Esophagus squamous epithelium (tissue), 5 donors: Measurements from ENCODE around the gene SLC12A7. TPM values are rescaled to one million over a fixed set of nuclear protein-coding genes. Genes with fewer than 3 reads are reported as not detected.
"Not testable (repeated sequence)": the region's sequence is repeated elsewhere in the genome, so short reads cannot be mapped to it uniquely, and the experiment has no call there.

ENCODE experiments used
- DNase-seq: peaks from one replicate; lab custom pipeline; 2025; lab: John Stamatoyannopoulos, UW
- H3K27ac ChIP-seq, 4 donors: fragments of 200-600 bp; sonication (generic); one replicate each; pipeline ENCODE4 v1.5.1; 2016 to 2019; ENCODE audit warnings: mild to moderate bottlenecking in 1 of 4
- H3K27me3 ChIP-seq, 4 donors: fragments of 200-600 bp; sonication (generic); 1 replicate in 3 of 4; 2 replicates in 1 of 4; pipeline versions ENCODE4 v1.5.1 to v1.6.0; 2017 to 2021; ENCODE audit warnings: antibody characterized with exemption in 1 of 4
- H3K36me3 ChIP-seq, 3 donors: fragments of 200-600 bp; sonication (generic); one replicate each; pipeline ENCODE4 v1.5.1; 2016 to 2019
- H3K4me1 ChIP-seq, 3 donors: fragments of 200-600 bp; sonication (generic); one replicate each; pipeline ENCODE4 v1.5.1; 2017 to 2019
- H3K4me3 ChIP-seq, 4 donors: fragments of 200-600 bp; sonication (generic); 1 replicate in 3 of 4; 2 replicates in 1 of 4; pipeline ENCODE4 v1.5.1; 2016 to 2019; ENCODE audit warnings: mild to moderate bottlenecking in 2 of 4, moderate library complexity in 1 of 4
- H3K9me3 ChIP-seq, 3 donors: fragments of 200-600 bp; sonication (generic); one replicate each; pipeline ENCODE4 v1.5.1; 2016 to 2019
- POLR2A ChIP-seq, 4 donors: fragments of 450-650 bp; IDR thresholded peaks; one replicate each; pipeline ENCODE4 v1.6.1; 2017; ENCODE audit warnings: antibody characterized with exemption in 4 of 4, mild to moderate bottlenecking in 4 of 4, moderate library complexity in 3 of 4
- WGBS, 2 donors: methylation state at CpG; one replicate each; pipeline ENCODE4 v1.1.5; 2018; 5-methylcytosine and 5-hydroxymethylcytosine counted together
- intact Hi-C: fragments of 100-400 bp; cut with DNase I; formaldehyde crosslinking; loops from one replicate; pipeline ENCODE4 v1.15.0; 2022
- total RNA-seq, 4 donors: library from RNA; depleted of rRNA; stranded (reverse); fragments of >200 nt; gene quantifications; one replicate each; pipeline ENCODE4 v1.1.0, GENCODE V29; 2016
- TF ChIP-seq, protein P1 (sequence below), 6 experiments: fragments of 450-650 bp in 4 of 6; fragments of 200-600 bp in 2 of 6; sonication (generic) in 2 of 6; IDR thresholded peaks; one replicate each; pipeline ENCODE4 v1.5.1; 2016 to 2019; ENCODE audit warnings: antibody characterized with exemption in 6 of 6, mild to moderate bottlenecking in 4 of 6, moderate library complexity in 4 of 6
- donor health status: DM: yes; HTN: yes; CAD: no.

Gene SLC12A7
- total RNA-seq, 4 donors from 2014 or later, result 4.5 to 13.4 (median 6.6) TPM

DNA sequence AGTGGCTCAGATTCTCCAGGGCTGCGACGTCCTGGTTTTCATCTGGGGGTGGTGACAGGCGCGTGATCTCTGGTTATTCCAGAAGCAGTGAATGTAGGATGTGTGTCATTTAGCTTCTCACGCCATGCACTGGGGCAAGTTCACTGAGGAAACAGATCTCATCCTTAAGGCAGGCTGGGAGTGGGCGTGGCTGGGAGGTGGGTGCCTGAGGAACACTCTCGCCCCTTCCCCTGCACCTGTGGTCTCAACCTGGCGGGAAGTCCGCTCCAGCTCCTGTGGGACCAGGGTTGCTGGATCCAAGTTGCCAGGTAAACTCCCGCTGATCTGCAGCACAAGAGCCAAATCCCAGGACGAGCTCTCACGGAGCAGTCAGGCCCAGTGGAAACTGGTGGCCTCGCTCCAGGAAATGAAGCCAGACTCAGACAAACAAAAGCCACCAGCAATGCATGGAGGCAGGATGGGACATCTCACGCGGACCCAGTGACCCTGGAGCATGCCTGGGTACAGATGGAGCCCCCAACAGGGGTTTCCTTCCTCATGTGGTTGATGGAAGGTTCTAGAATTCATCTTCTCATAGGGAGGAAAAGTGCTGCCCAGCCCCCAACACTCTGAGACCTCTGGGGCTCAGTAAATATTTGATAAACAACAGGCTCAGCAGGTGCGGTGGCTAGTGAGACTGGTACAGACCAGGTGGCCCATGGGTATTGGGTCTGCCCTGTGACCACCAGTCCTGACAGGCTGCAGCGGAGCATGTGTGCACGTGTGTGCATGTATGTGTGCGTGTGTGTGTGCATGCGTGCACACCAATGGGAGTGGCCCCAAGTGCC lies 16.3 kb upstream of the SLC12A7 start:
- Histone ChIP-seq H3K36me3 (no peaks in the 10 kb centered on the region), H3K4me3 (no peak overlapping the region), H3K9me3 (no peaks in the 10 kb centered on the region), H3K27me3 (peaks cover 0 to 77% (median 0%) of the 10 kb centered on the region in 4 donors), H3K4me1 (peaks cover 7 to 52% (median 10%) of the 10 kb centered on the region in 3 donors), H3K27ac (no peak overlapping the region)
- whole genome bisulfite sequencing, 2 donors, result 53 to 69% methylated on average over 5 to 9 of the region's 20 CpGs
- intact Hi-C loops, result no loop called here
- TF ChIP-seq, protein P1, sequence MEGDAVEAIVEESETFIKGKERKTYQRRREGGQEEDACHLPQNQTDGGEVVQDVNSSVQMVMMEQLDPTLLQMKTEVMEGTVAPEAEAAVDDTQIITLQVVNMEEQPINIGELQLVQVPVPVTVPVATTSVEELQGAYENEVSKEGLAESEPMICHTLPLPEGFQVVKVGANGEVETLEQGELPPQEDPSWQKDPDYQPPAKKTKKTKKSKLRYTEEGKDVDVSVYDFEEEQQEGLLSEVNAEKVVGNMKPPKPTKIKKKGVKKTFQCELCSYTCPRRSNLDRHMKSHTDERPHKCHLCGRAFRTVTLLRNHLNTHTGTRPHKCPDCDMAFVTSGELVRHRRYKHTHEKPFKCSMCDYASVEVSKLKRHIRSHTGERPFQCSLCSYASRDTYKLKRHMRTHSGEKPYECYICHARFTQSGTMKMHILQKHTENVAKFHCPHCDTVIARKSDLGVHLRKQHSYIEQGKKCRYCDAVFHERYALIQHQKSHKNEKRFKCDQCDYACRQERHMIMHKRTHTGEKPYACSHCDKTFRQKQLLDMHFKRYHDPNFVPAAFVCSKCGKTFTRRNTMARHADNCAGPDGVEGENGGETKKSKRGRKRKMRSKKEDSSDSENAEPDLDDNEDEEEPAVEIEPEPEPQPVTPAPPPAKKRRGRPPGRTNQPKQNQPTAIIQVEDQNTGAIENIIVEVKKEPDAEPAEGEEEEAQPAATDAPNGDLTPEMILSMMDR (IDR thresholded peaks at IDR 0.05), result no peak
- TF ChIP-seq POLR2A (IDR thresholded peaks at IDR 0.05), result no peak
- no peak for DNase-seq

DNA sequence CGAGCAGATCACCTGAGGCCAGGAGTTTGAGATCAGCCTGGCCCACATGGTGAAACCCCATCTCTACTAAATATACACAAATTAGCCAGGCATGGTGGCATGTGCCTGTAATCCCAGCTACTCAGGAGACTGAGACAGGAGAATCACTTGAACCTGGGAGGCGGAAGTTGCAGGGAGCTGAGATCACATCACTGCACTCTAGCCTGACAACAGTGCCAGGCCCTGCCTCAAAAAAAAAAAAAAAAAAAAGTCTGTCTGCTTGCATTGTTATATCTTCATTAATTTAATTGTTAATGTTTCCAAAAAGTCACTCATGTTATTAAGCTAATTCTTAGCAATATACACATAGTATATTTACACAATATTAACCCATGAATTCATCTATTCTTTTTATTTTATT lies 13.8 kb upstream of the SLC12A7 start:
- DNase-seq, result not testable (repeated sequence)

DNA sequence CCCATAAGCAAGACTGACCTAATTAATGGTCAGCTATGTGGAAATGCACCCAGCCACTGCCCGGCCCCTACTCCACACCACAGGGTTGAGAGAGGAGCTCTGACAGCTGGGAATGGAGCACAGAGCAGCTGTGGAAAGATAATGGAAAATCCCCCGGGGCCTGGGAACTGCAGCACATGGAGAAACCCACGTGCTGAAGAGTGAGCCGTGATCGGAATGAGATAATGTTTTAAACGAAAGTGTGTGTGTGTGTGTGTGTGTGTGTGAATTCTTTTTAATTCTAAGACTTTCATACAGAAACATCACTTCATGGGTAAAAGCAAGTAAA lies 13.1 kb upstream of the SLC12A7 start:
- intact Hi-C loops, result no loop called here
- H3K27ac ChIP-seq, result peak overlapping the region in 2 of 4 donors; percentile 45 to 56
- H3K27me3 ChIP-seq, result peaks cover 0 to 80% (median 0%) of the 10 kb centered on the region in 4 donors
- no peak for DNase-seq
- H3K4me1 ChIP-seq, result peaks cover 7 to 29% (median 10%) of the 10 kb centered on the region in 3 donors
- H3K9me3 ChIP-seq, result no peaks in the 10 kb centered on the region
- no peak overlapping the region for H3K4me3 ChIP-seq
- 57 to 68% methylated on average over 6 of the region's 6 CpGs for WGBS, 2 donors
- no peaks in the 10 kb centered on the region for H3K36me3 ChIP-seq
- TF ChIP-seq, protein P1 (IDR thresholded peaks at IDR 0.05), result no peak

More for the DNA sequence above, 13.8 kb upstream of the SLC12A7 start:
- H3K36me3 ChIP-seq, H3K4me3 ChIP-seq, intact Hi-C loops, H3K9me3 ChIP-seq: not testable (repeated sequence)
- peaks cover 7 to 36% (median 10%) of the 10 kb centered on the region in 3 donors for H3K4me1 ChIP-seq
- peak overlapping the region in 2 of 4 donors; percentile 45 to 56 for H3K27ac ChIP-seq
- 78 to 96% methylated on average over 2 of the region's 2 CpGs for WGBS, 2 donors
- peaks cover 0 to 80% (median 0%) of the 10 kb centered on the region in 4 donors for H3K27me3 ChIP-seq

DNA sequence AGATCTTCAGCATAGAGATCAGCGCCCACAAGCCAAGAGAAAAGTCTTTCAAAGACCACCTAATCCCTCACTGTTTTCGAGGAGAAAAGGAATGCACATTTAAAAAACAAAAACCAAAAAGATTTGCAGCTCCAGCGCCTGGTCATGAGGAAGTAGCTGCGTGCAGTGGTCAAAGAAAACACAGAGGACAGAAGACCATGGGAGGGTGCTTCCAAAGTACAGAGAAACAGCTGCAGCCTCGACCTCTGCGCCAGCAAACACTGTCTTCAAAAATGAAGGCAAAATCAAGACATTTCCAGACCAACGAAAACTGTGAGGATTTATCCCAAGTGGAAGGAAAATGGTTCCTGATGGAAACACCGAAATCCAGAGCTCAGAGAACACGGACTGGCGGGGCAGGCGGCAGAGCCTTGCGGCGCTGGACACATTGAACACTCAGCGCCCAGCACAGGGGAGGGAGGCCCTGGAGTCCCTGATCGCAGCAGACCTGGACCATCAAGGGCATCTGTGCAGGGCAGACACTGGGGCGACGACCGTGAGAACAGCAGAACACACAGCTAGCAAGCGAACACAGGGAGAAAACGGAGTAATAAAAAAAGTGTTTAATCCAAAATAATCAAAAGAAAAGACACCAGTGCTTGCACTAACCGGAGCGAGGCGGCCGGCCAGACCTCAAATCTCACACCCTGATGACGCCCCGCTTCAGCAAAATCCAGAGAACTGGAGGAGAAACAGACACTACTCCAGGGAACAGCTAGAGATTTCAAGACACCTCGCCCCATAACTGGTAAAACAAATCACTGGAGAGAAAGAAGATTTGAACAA lies 12.6 kb upstream of the SLC12A7 start:
- no peak for DNase-seq
- WGBS, 2 donors, result 77 to 85% methylated on average over 27 of the region's 27 CpGs
- H3K9me3 ChIP-seq, result no peaks in the 10 kb centered on the region
- no peaks in the 10 kb centered on the region for H3K36me3 ChIP-seq
- H3K27me3 ChIP-seq, result peaks cover 0 to 80% (median 0%) of the 10 kb centered on the region in 4 donors
- peaks cover 7 to 23% (median 8%) of the 10 kb centered on the region in 3 donors for H3K4me1 ChIP-seq
- TF ChIP-seq POLR2A (IDR thresholded peaks at IDR 0.05), result no peak
- TF ChIP-seq, protein P1 (IDR thresholded peaks at IDR 0.05), result no peak
- no peak overlapping the region for H3K4me3 ChIP-seq
- intact Hi-C loops, result no loop called here
- H3K27ac ChIP-seq, result peak overlapping the region in 3 of 4 donors; percentile 18 to 74 (median 49)

DNA sequence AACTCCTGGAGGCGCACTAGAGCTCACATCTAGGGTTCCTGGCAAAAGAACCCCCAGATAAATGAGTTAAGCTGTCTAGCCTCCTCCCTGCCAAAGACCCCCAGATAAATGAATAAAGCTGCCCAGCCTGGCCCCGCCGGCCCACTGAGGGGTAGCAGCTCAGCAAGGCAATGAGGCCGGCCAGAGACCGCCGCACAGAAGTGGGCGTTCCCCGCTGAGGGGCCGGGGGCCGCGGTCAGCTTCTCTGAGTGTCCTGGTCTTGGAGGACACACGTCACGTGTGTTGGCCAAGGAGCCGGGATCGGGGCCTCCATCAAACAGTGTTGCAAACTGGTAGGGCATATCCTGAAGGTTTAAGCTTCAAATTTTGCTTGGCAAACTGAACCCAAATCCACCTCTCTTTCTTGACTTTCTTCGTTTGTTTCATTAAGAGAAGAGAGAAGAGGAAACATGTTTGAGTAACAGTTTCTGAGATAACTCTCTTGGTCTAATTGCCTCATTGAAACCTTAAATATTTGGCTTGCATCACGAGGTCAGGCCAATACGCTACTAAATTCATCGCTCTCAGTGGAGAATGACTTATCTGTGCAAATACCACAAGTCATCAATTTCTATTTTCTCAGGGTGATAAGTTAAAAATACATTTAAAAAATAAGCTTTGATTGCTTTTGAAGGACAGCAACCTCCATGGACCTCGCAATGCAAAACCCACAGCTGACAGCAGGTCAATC lies 11.7 kb upstream of the SLC12A7 start:
- WGBS, 2 donors, result 84 to 88% methylated on average over 5 to 20 of the region's 20 CpGs
- peaks cover 10 to 26% (median 12%) of the 10 kb centered on the region in 3 donors for H3K4me1 ChIP-seq
- no peak overlapping the region for H3K4me3 ChIP-seq
- no peak for DNase-seq
- no peaks in the 10 kb centered on the region for H3K36me3 ChIP-seq
- peaks cover 0 to 80% (median 0%) of the 10 kb centered on the region in 4 donors for H3K27me3 ChIP-seq
- intact Hi-C loops, result no loop called here
- TF ChIP-seq, protein P1 (IDR thresholded peaks at IDR 0.05), result no peak
- no peak for TF ChIP-seq POLR2A (IDR thresholded peaks at IDR 0.05)
- H3K27ac ChIP-seq, result peak overlapping the region in 1 of 4 donors; percentile 74
- no peaks in the 10 kb centered on the region for H3K9me3 ChIP-seq
